ENCODE data around the gene STARD9. TPM values are rescaled to one million over a fixed set of nuclear protein-coding genes. Genes with fewer than 3 reads are reported as not detected.

STARD9 gene
- total and polyA plus RNA-seq, 9 of the 15 experiments (the other 6 are each of a cell fraction or from before 2014, with no cell fraction given) = 0.45 to 6.0 (median 3.6) TPM

DNA sequence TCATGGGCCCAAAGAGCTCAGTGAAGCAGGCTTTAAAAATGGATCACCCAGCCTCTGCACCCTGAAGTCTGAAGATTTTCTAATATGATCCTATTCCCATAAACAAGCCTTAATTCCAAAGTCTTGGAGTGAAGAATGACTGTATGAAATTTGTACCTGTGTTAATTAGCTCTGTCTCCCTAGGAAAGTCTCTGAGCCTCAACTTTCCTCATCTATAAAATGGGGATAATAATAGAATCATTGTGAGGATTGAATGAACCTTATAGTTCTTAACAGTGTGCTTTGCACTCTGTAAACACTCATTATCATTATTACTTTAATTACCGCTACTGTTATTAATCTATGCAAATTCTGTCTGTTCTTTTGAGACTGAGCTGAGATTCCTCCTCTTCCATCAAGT lies 99.6 kb downstream of the STARD9 start:
- Histone ChIP-seq H3K4me1 (replicated peaks in 1 of 2; ENCODE audit: control insufficient read depth in 2 of 2, insufficient read depth in 2 of 2, low read length in 2 of 2) (no peaks in the 10 kb centered on the region), H2AFZ (ENCODE audit: low read depth, low read length) (no peak overlapping the region), H3K36me3 (ENCODE audit: control insufficient read depth, insufficient read depth, low read length) (peaks cover 5% of the 10 kb centered on the region; the same call in 1 of the 3 replicates), H3K27ac (ENCODE audit: extremely low read depth, low read depth, low read length) (no peak overlapping the region), H3K27me3 (ENCODE audit: control insufficient read depth in 2 of 2, insufficient read depth in 2 of 2, low read length in 2 of 2) (no peaks in the 10 kb centered on the region), H3K9me1 (ENCODE audit: control insufficient read depth, insufficient read depth, low read length) (no peaks in the 10 kb centered on the region), H3K9ac (ENCODE audit: insufficient read depth in 1 of 2, low read depth in 2 of 2, low read length in 2 of 2) (no peak overlapping the region), H3K79me2 (ENCODE audit: control insufficient read depth, insufficient read depth, low read length) (no peaks in the 10 kb centered on the region), H3K9me3 (replicated peaks; ENCODE audit: control insufficient read depth, insufficient read depth, low read depth, low read length) (no peaks in the 10 kb centered on the region), H3K4me3 (no peak overlapping the region), H4K20me1 (replicated peaks; ENCODE audit: control insufficient read depth, insufficient read depth, low read length) (no peaks in the 10 kb centered on the region; the same call in none of the 2 replicates), H3K4me2 (ENCODE audit: insufficient read depth, low read length) (no peak overlapping the region)
- POLR2A ChIA-PET = interaction anchor here (0.8 kb wide), 1 partner anchor 22 kb away, joined by 3 read pairs; no protein-coding TSS in a partner anchor
- no TSS peak for BruUV-seq (replicated peaks)
- no peak for FAIRE-seq
- in situ Hi-C loops (cut with MboI) = no loop called here
- DNase-seq (ENCODE audit: extremely low read depth in 1 of 4, low spot score in 3 of 4) = no peak
- CTCF ChIA-PET (ENCODE audit: low intra/inter-chr PET ratio) = no interaction called here
- TF ChIP-seq, protein P1, sequence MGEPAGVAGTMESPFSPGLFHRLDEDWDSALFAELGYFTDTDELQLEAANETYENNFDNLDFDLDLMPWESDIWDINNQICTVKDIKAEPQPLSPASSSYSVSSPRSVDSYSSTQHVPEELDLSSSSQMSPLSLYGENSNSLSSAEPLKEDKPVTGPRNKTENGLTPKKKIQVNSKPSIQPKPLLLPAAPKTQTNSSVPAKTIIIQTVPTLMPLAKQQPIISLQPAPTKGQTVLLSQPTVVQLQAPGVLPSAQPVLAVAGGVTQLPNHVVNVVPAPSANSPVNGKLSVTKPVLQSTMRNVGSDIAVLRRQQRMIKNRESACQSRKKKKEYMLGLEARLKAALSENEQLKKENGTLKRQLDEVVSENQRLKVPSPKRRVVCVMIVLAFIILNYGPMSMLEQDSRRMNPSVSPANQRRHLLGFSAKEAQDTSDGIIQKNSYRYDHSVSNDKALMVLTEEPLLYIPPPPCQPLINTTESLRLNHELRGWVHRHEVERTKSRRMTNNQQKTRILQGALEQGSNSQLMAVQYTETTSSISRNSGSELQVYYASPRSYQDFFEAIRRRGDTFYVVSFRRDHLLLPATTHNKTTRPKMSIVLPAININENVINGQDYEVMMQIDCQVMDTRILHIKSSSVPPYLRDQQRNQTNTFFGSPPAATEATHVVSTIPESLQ (CRISPR knock-in tag; IDR thresholded peaks at IDR 0.05) = no peak
- TF ChIP-seq BCOR (IDR thresholded peaks at IDR 0.05) (0 out of 2 replicates have a peak, but pooled peaks have one; percentile 35), FOXM1 (IDR thresholded peaks at IDR 0.05; ENCODE audit: low read depth) (no peak), FOXM1 (CRISPR knock-in tag; IDR thresholded peaks at IDR 0.05; ENCODE audit: low read depth) (no peak), RBM25 (IDR thresholded peaks at IDR 0.05; ENCODE audit: low read depth, low read length, severe bottlenecking) (peak; percentile 89), SMARCE1 (IDR thresholded peaks at IDR 0.05) (no peak), ADNP (tag; IDR thresholded peaks at IDR 0.05) (0 out of 2 replicates have a peak, but pooled peaks have one; percentile 36), ZNF217 (CRISPR knock-in tag; IDR thresholded peaks at IDR 0.05) (no peak)
- intact Hi-C loops (cut with micrococcal nuclease) = no loop called here
- ATAC-seq = no peak
- WGBS (ENCODE audit: insufficient coverage, low coverage, missing lambda C conversion rate) = 83% methylated on average over 1 of the region's 1 CpG
